Stimulated activated CD4-positive, alpha-beta T cell treated with anti-CD3 and anti-CD28 coated beads, Interleukin-2, amount 100 ng/mL, for 24 hours (primary cell): ENCODE results near the gene NR3C2.
A peak's percentile ranks its signal among the peaks of the same experiment; 100 is the strongest.

Source experiments
- DNase-seq, 2 donors: peaks; one replicate each; pipeline ENCODE4 v3.0.0-alpha.2; 2020

NR3C2 gene

GRCh38 chr4:148441986-148442831, at the start of gene NR3C2:
Gene NR3C2, minus strand, starts transcription at chr4:148442414.
- peak; percentile 92 to 95 for DNase-seq

GRCh38 chr4:148487181-148487580, 45.0 kb upstream of the NR3C2 start:
- DNase-seq = no peak

- DNase-seq = no peak
Observed at GRCh38 chr4:148481636-148482035, 39.4 kb upstream of the NR3C2 start.

GRCh38 chr4:148477276-148477675, 35.1 kb upstream of the NR3C2 start:
- no peak for DNase-seq

DNA sequence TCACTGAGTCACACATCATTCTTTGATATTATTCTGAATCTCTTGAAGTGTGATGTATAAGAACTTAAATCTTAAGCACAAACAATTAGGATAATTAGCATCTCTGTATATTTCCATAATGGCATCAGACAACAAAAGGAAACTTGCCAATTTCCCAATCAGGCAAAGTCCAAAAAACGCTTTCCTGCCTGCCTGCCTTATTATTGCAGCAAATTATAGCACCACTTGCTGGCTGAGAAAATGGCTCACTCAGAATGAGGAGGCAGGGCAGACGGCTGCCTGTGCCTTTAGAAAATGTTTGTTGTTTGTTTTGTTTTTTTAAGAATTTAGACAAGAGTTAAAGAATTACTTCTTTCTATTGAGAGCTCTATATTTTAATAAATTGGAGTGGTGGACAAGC, 27.7 kb upstream of the NR3C2 start:
- DNase-seq = no peak

- no peak for DNase-seq
Observed at GRCh38 chr4:148454835-148455234, 12.6 kb upstream of the NR3C2 start.

DNA sequence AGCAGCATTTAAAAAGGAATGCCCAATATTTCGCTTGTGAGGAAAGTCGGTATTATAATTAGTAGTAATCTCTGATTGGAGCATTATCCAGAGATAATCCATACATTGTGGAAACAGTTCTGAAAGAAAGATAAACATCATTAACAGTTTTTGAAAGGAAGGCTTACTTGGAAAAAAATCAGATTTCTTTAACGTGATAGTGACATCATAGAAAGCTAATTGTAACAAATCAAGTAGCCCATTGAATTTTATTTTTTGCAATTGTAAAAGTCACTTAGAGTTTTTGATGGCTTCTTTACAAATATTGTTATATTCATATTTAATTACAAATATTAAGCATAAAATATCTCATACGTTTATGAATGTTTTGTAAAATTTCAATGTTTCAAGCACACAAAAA, 11.6 kb upstream of the NR3C2 start:
- no peak for DNase-seq

DNA sequence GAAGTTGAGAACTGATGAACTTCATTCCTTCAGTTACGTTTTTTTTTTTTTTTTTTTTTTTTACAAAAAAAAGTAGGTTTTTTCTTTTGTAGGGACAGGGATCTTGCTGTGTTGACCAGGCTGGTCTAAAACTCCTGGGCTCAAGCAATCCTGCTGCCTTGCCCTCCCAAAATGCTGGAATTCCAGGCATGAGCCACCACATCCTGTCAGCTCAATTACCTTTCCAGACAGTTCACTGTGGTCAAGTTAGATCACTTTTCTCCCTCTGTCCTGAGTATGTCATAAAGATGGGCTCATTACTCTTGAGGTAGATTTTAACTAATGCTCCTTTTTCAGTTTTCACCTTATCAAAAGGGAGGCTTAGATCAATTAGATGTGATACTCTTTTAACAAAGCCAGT, 10.8 kb upstream of the NR3C2 start:
- no peak for DNase-seq

DNA sequence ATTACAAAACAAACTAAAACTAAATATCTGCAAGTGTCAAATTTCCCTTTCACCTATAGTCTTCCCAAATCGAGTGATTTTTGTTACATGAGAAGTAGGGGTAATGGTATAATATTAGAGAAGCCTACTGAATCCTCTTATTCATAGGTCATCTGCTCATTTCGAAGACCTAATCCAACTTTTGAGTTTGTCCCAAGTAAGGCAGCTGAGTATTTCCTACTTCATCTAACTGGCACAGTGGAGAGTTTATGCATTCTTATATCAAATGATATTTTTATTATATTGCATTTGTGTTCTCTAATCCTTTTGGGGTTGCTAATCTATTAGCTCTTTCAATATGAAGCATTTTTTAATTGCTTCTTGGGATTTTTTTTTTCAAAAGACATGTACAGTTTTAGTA, 7.7 kb upstream of the NR3C2 start:
- no peak for DNase-seq

GRCh38 chr4:148448141-148448540, 5.9 kb upstream of the NR3C2 start:
- no peak for DNase-seq

GRCh38 chr4:148447681-148448080, 5.5 kb upstream of the NR3C2 start:
- no peak for DNase-seq

DNA sequence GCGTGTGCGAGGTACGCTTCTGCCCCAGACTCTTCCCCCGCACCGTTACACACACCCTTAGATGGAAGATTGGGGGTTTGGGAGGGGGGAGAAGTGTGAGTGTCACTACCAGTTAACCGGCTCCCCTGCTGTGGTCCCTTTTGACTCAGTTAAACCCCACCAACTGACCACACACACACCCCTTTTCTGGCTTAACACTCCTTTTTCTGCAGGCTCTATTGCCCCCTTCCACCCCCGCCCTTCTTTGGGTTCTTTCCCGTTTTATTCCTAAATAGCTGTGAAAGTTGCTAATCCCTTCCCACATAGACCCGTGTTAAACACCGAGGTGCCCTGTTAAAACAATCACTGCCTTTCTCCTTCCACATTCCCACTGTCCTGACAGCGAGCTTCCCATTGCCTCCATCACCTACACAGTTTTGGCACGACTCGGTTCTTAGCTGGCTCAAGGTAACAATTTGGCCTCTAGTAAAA, 3.7 kb upstream of the NR3C2 start:
- DNase-seq = no peak

- peak; percentile 65 to 68 for DNase-seq
Observed at GRCh38 chr4:148445071-148445859, 3.1 kb upstream of the NR3C2 start.

DNA sequence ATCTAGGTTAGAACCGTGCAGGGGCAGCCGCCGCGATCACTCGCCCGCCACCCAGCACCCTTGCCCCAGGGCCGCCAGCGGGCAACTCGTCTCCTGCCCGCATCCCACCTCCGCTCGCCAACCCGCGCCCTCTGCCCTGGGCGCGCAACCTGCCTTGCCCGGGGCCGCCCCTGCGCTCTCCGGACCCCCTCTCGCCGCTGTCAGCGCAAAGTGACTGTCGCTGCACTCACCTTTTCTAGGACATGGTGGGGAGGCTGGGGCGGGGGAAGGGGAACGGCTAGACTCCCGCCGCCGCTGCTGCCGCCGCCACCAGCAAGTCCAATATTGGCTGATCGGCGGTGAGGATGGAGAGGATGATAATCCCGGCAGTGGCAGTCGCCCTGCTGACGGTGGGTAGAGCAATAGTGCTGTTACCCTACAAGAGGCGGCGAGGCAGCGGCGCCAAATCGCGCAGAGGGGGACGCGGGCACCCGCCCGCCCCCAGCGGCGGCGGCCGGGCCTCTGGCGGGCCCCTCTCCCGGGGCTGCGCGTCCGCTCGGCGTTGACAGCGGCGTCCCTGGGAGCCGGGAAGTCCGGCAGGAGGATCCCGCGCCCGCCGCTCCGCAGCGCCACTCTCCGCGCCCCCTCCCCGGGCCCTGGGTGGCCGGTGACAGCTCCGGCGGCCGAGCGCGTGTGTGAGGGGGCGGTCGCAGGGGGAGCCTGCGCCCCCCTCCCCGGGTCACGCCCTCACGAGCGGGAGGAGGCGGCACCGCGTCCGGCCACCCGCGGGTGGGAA, 2.3 kb upstream of the NR3C2 start:
- DNase-seq = peak; percentile 45 to 49

- peak; percentile 40 to 43 for DNase-seq
Observed at GRCh38 chr4:148443512-148444295, 1.5 kb upstream of the NR3C2 start.

- DNase-seq = no peak
Observed at GRCh38 chr4:148442832-148443511, 758 bp upstream of the NR3C2 start.

- no peak for DNase-seq
Observed at GRCh38 chr4:148441624-148441985, 609 bp downstream of the NR3C2 start.

GRCh38 chr4:148438047-148438446, 4.2 kb downstream of the NR3C2 start:
- no peak for DNase-seq

DNA sequence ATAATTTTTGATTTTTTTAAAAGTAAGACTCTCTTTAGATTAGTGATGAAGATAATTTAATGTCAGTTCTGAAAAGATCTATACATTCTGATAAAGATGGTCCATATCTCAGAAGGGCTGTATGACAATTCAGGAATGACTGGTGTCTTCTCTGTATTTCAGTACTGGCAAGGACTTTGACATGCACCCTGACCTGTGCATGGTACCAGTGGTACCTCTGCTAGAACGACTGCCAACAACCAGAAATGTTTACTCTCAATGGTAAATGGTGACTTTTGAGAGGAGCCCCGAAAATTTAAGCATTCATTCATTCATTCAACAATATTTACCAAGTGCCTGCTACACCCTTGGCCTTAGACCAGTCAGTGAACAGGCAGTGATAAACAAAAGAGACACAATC, 4.8 kb downstream of the NR3C2 start:
- no peak for DNase-seq

- DNase-seq = no peak
Observed at GRCh38 chr4:148436512-148436911, 5.7 kb downstream of the NR3C2 start.

DNA sequence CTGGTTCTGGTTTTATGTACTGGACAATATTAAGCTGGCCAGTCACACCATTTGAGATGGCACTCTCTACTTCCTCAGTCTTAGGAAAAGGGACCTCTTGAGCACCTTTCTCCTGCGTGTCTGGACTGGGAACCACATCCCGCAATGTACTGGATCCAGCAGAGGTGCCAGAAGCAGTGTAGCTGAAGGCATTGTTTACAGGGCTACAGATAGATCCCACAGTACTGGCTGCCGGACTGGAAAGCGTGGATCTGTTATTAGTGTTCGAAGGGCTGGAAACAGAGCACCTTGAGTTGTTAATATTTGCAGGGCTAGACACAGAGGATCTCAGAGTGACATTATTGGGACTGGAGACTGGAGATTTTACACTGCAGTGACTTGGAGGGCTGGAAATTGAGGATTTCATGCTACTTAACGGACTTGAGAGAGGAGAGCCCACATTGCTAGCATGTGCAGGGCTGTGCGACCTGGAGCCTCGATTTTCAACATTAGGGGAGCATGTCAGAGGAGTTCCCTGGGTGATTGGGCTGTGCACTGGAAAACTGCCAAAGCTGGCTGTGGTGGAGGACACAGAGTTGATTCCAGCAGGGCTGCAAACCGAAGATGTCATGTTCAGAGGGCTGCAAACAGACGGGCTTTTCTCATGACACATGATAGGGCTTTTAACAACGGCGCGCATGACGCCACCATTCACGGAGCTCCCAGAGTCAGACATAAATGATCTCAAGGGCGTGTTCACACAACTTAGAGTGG, 6.4 kb downstream of the NR3C2 start:
- DNase-seq = no peak
